HepG2 (cell line): ENCODE data around the gene NDUFV1. TPM values are rescaled to one million over a fixed set of nuclear protein-coding genes. Genes with fewer than 3 reads are reported as not detected.

ENCODE experiments used
- ARID5B ChIP-seq: IDR thresholded peaks from 2 replicates; pipeline ENCODE4 v1.4.0; 2020; ENCODE audit warnings: mild to moderate bottlenecking, missing genetic modification reagents
- CREB1 ChIP-seq, 2 experiments: fragments of 450-650 bp in 1 of 2; IDR thresholded peaks; 2 replicates each; pipeline ENCODE4 v1.6.1; 2016 to 2017; ENCODE audit warnings: control low read depth in 1 of 2, mild to moderate bottlenecking in 1 of 2, missing compliant biosample characterization in 1 of 2, missing genetic modification characterization in 1 of 2
- FOSL2 ChIP-seq: sonication (generic); formaldehyde crosslinking; IDR thresholded peaks from 2 replicates; pipeline ENCODE4 v1.4.0; 2020; ENCODE audit warnings: missing genetic modification reagents
- HNRNPLL ChIP-seq: fragments of 200-400 bp; formaldehyde crosslinking; IDR thresholded peaks from 2 replicates; pipeline ENCODE4 v1.6.1; 2017; ENCODE audit warnings: mild to moderate bottlenecking, low read depth, low read length; ENCODE audit not compliant: poor library complexity, severe bottlenecking
- KMT2B ChIP-seq: IDR thresholded peaks from 2 replicates; pipeline ENCODE4 v1.6.1; 2016; ENCODE audit warnings: missing genetic modification reagents, missing compliant biosample characterization
- MED1 ChIP-seq: sonication (generic); formaldehyde crosslinking; IDR thresholded peaks from 2 replicates; pipeline ENCODE4 v1.4.0; 2020; ENCODE audit warnings: missing genetic modification reagents
- MTF2 ChIP-seq: sonication (generic); formaldehyde crosslinking; IDR thresholded peaks from 2 replicates; pipeline ENCODE4 v1.5.0; 2020; ENCODE audit warnings: missing genetic modification reagents, borderline replicate concordance
- SIN3B ChIP-seq: fragments of 150-350 bp; IDR thresholded peaks from 2 replicates; pipeline ENCODE4 v1.6.1; 2014; ENCODE audit warnings: low read length
- SMC3 ChIP-seq: IDR thresholded peaks from 2 replicates; pipeline ENCODE4 v1.6.1; 2011; ENCODE audit warnings: low read length, improper control_type of control experiment
- SP2 ChIP-seq: sonication (generic); formaldehyde crosslinking; IDR thresholded peaks from 2 replicates; pipeline ENCODE4 v1.5.1; 2020; ENCODE audit warnings: mild to moderate bottlenecking, missing genetic modification reagents
- ZBTB20 ChIP-seq: sonication (generic); formaldehyde crosslinking; IDR thresholded peaks from 2 replicates; pipeline ENCODE4 v1.8.1; 2023; ENCODE audit warnings: missing genetic modification reagents, low read depth, mild to moderate bottlenecking, borderline replicate concordance
- ZBTB40 ChIP-seq, 2 experiments: fragments of 450-650 bp in 1 of 2; sonication (generic) in 1 of 2; formaldehyde crosslinking in 1 of 2; IDR thresholded peaks; 2 replicates each; pipeline versions ENCODE4 v1.6.1 to v1.8.0; 2016 to 2022; ENCODE audit warnings: antibody characterized with exemption in 1 of 2, mild to moderate bottlenecking in 1 of 2, missing genetic modification reagents in 1 of 2
- ZNF317 ChIP-seq: sonication (generic); formaldehyde crosslinking; IDR thresholded peaks from 2 replicates; pipeline ENCODE4 v1.5.0; 2020; ENCODE audit warnings: mild to moderate bottlenecking, missing genetic modification reagents
- polyA plus RNA-seq, 8 experiments: library from polyadenylated mRNA; depleted of rRNA in 3 of 8; stranded (reverse) in 7 of 8; unstranded in 1 of 8; fragments of >200 nt; fragmentation: Illumina TruSeq in 4 of 8; extraction: Trizol in 4 of 8; gene quantifications; 2 replicates each; pipeline versions ENCODE4 v1.2.1 to v1.2.3, GENCODE V29; 2011 to 2016; ENCODE audit warnings: low read depth in 4 of 8, missing spikeins in 1 of 8, mixed read lengths in 1 of 8; ENCODE audit not compliant: insufficient read depth in 1 of 8
- total RNA-seq, 5 experiments: library from RNA; depleted of rRNA; stranded (reverse); fragments of >200 nt; fragmentation: Illumina TruSeq; extraction: Trizol; gene quantifications; 2 replicates each; pipeline ENCODE4 v1.2.3, GENCODE V29; 2016; ENCODE audit warnings: low read depth in 1 of 5
- TF ChIP-seq, protein P1 (sequence below): sonication (generic); formaldehyde crosslinking; IDR thresholded peaks from 2 replicates; pipeline ENCODE4 v1.5.0; 2020; ENCODE audit warnings: mild to moderate bottlenecking, missing genetic modification reagents, moderate library complexity

The NDUFV1 gene
- total and polyA plus RNA-seq, 2 of the 13 experiments (the other 11 are each of a cell fraction or from before 2014, with no cell fraction given), result 88.9 to 137 TPM

GRCh38 chr11:67572747-67573419, 33.9 kb upstream of the NDUFV1 start (continued):
- TF ChIP-seq SP2 (CRISPR knock-in tag) (0 out of 2 replicates have a peak, but pooled peaks have one; percentile 17), SIN3B (no peak), ZBTB20 (CRISPR knock-in tag) (peak; percentile 64; the same call in 1 of the 2 replicates), KMT2B (no peak), ARID5B (peak; percentile 68), FOSL2 (peak; percentile 93), ZNF317 (CRISPR knock-in tag) (peak; percentile 58; the same call in 1 of the 2 replicates), CREB1 (IDR thresholded peaks at IDR 0.05) (peak; percentile 76), CREB1 (CRISPR knock-in tag; IDR thresholded peaks at IDR 0.05) (peak; percentile 57), SMC3 (peak; percentile 77), ZBTB40 (IDR thresholded peaks at IDR 0.05) (no peak), ZBTB40 (CRISPR knock-in tag; IDR thresholded peaks at IDR 0.05) (peak; percentile 17; the same call in 1 of the 2 replicates), HNRNPLL (no peak), MED1 (CRISPR knock-in tag) (0 out of 2 replicates have a peak, but pooled peaks have one; percentile 4), MTF2 (CRISPR knock-in tag) (no peak)
- TF ChIP-seq, protein P1, sequence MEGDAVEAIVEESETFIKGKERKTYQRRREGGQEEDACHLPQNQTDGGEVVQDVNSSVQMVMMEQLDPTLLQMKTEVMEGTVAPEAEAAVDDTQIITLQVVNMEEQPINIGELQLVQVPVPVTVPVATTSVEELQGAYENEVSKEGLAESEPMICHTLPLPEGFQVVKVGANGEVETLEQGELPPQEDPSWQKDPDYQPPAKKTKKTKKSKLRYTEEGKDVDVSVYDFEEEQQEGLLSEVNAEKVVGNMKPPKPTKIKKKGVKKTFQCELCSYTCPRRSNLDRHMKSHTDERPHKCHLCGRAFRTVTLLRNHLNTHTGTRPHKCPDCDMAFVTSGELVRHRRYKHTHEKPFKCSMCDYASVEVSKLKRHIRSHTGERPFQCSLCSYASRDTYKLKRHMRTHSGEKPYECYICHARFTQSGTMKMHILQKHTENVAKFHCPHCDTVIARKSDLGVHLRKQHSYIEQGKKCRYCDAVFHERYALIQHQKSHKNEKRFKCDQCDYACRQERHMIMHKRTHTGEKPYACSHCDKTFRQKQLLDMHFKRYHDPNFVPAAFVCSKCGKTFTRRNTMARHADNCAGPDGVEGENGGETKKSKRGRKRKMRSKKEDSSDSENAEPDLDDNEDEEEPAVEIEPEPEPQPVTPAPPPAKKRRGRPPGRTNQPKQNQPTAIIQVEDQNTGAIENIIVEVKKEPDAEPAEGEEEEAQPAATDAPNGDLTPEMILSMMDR (CRISPR knock-in tag), result peak; percentile 92
